Fibroblast of pulmonary artery (primary cell): ENCODE results near the gene LRRC7.

Experiments used
- DNase-seq: peaks from one replicate; pipeline ENCODE4 v3.0.0-alpha.2; 2010; ENCODE audit warnings: low read depth
- H3K4me3 ChIP-seq: replicated peaks from 2 replicates; pipeline ENCODE4 v1.5.1; 2011; ENCODE audit warnings: low read depth, mild to moderate bottlenecking, control low read depth, low read length, moderate library complexity
- CTCF ChIP-seq: IDR thresholded peaks from 2 replicates; pipeline ENCODE4 v1.5.1; 2011; ENCODE audit warnings: mild to moderate bottlenecking, control low read depth, low read length, inconsistent platforms; ENCODE audit errors: missing control alignments

LRRC7 gene

GRCh38 chr1:69686367-69686984, 118.8 kb downstream of the LRRC7 start:
- DNase-seq, result no peak
- TF ChIP-seq CTCF, result no peak
- H3K4me3 ChIP-seq, result no peak overlapping the region

- no peak overlapping the region for H3K4me3 ChIP-seq
- TF ChIP-seq CTCF, result no peak
- no peak for DNase-seq
These were observed 120.5 kb downstream of the LRRC7 start for GRCh38 chr1:69688193-69688592.

- no peak for DNase-seq
- H3K4me3 ChIP-seq, result no peak overlapping the region
- no peak for TF ChIP-seq CTCF
These were observed 123.5 kb downstream of the LRRC7 start for GRCh38 chr1:69691179-69691578.

- no peak for TF ChIP-seq CTCF
- DNase-seq, result no peak
- no peak overlapping the region for H3K4me3 ChIP-seq
These were observed 126.4 kb downstream of the LRRC7 start for GRCh38 chr1:69693921-69694675.

- DNase-seq, result no peak
- no peak for TF ChIP-seq CTCF
- H3K4me3 ChIP-seq, result no peak overlapping the region
These were observed 129.6 kb downstream of the LRRC7 start for GRCh38 chr1:69697340-69697739.

GRCh38 chr1:69700770-69701169, 133.0 kb downstream of the LRRC7 start:
- peak; percentile 34 for DNase-seq
- peak; percentile 42 for TF ChIP-seq CTCF
- H3K4me3 ChIP-seq, result no peak overlapping the region
